Measurements from ENCODE around the gene MSRB3.
"Not testable (repeated sequence)": the region's sequence is repeated elsewhere in the genome, so short reads cannot be mapped to it uniquely, and the experiment has no call there.

MSRB3 gene

GRCh38 chr12:65460063-65460462 is 181.6 kb downstream of the MSRB3 start:
- DNase-seq, result no peak

GRCh38 chr12:65461017-65461416 is 182.5 kb downstream of the MSRB3 start:
- DNase-seq, result no peak

GRCh38 chr12:65462484-65462883 is 184.0 kb downstream of the MSRB3 start:
- no peak for DNase-seq

GRCh38 chr12:65463082-65463481 is 184.6 kb downstream of the MSRB3 start:
- DNase-seq, result no peak

DNA sequence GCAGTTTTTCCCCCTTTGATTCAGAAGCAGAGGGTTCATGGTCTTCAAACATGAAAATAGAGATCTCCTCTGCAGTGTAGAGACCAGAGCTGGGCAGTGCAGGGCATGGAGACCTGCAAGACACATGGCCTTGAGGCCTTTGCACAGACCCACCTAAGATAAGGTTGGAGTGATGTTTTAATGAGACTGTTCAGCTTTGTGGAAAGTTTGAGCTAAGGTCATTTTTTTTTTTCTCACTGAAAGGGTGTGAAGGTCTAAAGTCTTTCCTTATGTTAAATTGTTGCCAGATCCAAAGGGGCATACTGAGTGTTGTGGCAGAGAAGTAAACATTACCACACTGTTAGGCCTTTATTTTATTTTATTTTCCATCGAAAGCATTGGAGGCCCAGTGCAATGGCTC is 185.1 kb downstream of the MSRB3 start:
- DNase-seq, result no peak

DNA sequence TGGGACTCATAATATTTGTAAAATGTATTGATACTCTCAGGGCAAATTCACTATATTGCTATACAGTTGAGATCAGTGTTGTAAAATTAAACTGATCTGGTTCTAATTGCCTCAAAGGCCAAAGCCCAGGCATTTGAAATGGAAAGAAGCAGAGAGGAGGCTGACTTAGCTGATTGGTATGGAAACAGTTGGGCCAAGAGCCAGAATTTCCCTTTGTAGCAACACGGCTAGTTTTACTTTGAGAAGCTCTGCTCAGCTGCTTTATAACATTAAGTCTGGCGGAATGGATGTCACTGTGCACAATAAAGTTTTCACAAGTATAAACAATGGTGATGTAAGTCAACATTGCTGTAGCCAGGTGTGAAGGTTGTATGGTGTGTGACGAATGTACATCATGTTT is 186.4 kb downstream of the MSRB3 start:
- no peak for DNase-seq

GRCh38 chr12:65465766-65466547 is 187.5 kb downstream of the MSRB3 start:
- no peak for DNase-seq

- no peak for DNase-seq
Observed at GRCh38 chr12:65466911-65467310, 188.4 kb downstream of the MSRB3 start.

- DNase-seq, result no peak
Observed at GRCh38 chr12:65470256-65470655, 191.8 kb downstream of the MSRB3 start.

- no peak for DNase-seq
Observed at GRCh38 chr12:65472079-65472478, 193.6 kb downstream of the MSRB3 start.

DNA sequence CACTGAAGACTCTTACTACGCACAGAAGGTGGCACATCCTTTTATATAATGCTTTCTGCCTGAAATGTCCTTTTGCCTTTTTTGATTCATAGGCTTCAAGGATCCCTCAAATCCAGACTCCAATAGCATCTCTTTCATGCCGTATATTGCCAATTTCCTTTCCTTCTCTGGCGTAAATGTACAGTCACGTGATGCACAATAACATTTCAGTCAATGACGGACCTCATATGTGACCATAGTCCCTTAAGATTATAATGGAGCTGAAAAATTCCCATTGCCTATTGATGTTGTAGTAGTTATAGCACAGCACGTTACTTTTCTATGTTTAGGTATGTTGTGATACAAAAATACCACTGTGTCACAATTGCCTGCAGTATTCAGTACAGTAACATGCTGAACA is 196.3 kb downstream of the MSRB3 start:
- no peak for DNase-seq

- DNase-seq, result no peak
Observed at GRCh38 chr12:65477721-65478120, 199.2 kb downstream of the MSRB3 start.

DNA sequence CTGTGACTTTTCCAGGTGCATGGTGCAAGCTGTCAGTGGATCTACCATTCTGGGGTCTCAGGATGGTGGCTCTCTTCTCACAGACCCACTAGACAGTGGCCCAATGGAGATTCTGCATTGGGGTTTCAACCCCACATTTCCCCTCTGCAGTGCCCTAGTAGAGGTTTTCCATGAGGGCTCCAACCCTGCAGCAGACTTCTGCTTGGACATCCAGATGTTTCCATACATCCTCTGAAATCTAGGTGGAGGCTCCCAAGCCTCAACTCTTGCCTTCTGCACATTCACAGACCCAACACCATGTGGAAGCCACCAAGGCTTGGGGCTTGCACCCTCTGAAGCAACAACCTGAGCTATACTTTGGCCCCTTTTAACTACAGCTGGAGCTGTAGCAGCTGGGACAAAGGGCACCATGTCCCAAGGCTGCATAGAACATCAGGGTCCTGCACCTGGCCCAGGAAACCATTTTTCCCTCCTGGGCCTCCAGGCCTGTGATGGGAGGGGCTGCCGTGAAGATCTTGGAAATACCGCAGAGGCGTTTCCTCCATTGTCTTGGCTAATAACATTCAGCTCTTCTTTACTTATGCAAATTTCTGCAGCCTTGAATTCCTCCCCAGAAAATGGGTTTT is 205.5 kb downstream of the MSRB3 start:
- DNase-seq, result not testable (repeated sequence)

GRCh38 chr12:65488197-65488596 is 209.7 kb downstream of the MSRB3 start:
- no peak for DNase-seq

DNA sequence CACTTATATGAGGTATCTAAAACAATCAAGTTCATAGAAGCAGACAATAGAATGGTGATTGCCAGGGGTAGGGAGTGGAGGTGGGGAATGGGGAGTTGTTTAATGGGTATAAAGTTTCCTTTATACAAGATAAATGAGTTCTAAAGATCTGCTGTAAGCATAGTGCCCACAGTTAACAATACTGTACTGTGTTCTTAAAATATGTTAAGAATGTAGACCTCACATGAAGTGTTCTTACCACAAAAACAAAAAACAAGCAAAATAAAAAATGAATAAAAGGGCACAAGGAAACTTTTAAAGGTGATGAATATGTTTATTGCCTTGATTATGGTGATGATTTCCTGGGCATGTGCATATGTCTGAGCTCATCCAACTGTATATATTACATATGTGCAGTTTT is 211.8 kb downstream of the MSRB3 start:
- no peak for DNase-seq

DNA sequence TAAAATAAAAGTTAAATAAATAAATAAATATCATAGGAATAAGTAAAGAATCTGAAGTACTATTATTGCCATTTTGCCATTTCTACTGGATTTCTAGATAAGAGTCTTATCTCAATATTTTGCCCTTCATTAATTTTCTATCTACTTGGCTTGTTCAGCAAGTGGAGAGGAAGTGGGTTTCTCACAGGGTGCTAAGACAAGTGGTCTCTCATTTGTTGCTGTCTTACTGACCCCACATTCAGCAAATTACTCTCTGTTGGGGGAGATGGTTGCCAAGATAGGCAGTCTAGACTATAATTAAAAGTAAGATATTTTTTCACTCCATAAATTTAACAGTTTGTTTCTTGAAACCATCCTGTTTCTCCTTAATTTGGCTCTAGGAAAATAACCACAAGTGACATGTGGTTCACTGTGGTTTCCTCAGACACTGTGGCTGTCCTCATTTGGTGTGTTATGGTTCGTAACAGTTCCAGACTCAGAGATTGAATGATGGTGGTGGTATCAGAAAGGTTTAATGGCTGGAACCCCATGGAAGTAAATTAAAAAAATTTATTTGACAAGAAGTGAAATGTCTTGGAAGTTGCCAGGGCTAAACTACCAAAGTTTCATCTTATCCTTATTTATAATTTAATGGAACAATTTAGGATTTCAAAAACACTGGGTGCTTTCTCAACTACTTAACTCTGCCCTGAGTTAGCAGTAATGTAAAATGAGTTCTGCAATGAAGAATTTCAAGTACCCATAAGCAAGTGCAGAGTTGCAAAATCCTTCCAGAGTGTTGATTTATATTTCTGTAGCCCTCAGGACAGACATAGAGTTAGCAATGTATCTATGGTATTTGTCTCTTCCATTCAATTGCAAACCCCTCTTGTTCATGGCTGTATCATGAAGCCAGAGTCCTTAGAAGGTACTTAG is 214.8 kb downstream of the MSRB3 start:
- DNase-seq, result no peak

DNA sequence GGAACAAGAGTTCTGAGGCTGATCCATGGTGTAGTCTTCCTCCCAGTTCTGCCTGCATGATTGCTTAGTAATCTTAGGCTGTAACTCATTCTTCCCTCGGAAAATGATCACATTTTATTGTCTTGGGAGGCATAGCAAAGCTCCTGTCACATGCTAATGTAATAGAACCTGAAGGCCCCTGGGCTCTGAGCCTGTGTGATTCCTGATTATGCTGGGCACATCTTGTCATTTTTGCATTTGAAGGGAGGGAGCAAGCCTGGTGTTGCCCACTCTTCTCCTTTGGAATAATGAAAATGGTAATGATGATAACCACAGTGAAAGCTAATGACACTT is 215.4 kb downstream of the MSRB3 start:
- DNase-seq, result no peak

- DNase-seq, result no peak
Observed at GRCh38 chr12:65494537-65494936, 216.1 kb downstream of the MSRB3 start.

- DNase-seq, result no peak
Observed at GRCh38 chr12:65495233-65495632, 216.8 kb downstream of the MSRB3 start.

GRCh38 chr12:65496617-65497016 is 218.1 kb downstream of the MSRB3 start:
- DNase-seq, result no peak

DNA sequence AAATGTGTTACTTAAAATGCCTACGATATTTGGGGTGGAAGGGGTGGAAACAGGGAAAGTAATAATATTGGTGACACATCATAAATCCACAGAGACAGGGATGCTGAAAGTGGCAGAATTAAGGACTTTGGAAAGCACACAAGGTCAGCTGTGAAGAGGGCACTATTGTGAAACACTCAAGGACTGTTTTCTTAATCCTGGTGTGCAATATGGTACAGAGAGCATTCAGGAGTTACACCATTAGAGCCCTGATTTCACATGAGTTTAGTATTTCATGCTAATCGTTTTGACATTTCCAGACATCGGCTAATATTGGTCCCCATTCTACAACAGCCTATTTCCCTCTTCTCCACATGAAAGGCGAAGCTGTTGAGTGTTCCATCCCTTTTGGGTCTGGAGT is 219.2 kb downstream of the MSRB3 start:
- DNase-seq, result no peak

GRCh38 chr12:65499167-65499566 is 220.7 kb downstream of the MSRB3 start:
- DNase-seq, result no peak

DNA sequence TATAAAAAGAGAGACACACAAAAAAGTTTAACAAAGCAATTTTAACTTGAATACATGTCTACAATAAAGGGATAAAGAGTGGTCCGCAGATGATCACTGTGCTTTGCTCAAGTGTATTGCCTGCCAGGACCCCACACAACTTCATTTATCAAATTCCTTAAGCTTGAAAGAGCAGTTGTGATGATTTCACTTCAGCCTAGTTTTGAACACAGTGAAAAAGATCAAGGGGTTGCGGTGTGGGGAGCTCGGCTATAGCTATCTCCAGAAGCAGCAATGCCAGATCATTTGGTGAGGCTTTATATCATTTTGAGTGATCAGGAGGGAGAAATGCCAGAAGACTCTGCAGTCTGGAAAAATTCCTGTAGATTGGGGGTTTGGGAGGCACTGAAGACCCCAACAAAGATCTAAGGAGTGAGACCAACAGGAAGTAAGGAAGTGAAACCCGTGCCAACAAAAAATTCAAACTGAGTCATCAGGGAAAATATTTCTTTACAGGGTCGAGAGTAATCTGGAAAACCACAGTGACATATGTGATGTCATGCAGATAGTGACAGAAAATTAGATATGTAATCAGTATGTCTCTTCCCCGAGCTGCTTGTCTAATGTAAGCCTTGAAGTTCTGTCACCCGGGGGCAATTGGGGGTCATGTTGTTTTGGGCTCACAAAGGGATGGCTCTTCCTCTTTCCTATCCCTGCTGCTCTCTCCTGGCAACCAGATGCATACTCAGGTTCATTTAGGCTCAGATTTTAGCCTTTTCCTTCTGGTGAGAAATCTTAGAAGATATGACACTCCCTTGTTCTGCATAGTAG is 221.8 kb downstream of the MSRB3 start:
- no peak for DNase-seq
